GM08714 (cell line): ENCODE data around the gene HOXD3.

Experiments
- H3K4me3 ChIP-seq: fragments of 200-500 bp; sonication (Bioruptor generic); 2 replicates; pipeline ENCODE4 v1.5.1; 2014; ENCODE audit warnings: mild to moderate bottlenecking, low read length, inconsistent platforms
- ZNF274 ChIP-seq: IDR thresholded peaks from 2 replicates; pipeline ENCODE4 v1.6.1; 2012; ENCODE audit warnings: mild to moderate bottlenecking, low read depth, low read length

The HOXD3 gene

DNA sequence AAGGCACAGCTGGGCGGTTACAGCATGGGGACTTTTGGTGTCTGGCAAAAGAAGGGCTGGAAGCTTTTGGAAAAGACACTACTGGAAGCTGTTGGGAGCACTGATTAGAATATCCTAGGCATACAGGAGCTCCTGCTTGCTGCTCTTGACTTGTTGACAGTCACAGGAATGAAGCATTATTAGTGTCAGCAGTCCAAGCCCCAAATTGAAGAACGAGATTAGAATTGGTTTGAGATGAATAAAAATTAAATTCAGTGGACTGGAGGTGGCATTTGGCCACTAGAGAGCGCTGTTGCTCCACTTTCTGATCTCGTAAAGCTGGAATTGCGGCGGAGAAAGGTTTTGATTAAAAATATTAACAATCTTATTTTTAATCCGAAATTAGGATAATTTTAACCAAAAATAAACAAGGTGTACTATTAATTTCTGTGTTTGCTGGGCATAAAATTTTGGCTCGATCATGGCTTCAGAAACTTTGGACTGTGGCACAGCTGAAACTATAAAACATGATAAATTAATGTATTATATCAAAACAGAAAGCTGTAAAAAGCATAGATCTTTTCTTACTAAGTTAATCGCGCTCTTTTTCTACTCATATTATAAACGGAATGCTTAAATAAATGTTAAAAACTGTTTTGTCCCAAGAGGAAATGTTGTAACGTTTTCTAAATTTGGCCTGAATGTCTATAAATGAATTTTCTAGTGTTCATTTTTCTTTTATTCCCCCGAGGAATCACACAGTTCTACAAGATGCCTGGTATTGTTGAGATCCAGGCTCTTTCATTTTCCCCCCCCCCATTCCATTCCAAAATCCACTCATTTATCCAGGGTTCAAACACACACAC, 30.0 kb upstream of the HOXD3 start:
- TF ChIP-seq ZNF274: no peak
- H3K4me3 ChIP-seq: no peak overlapping the region

- TF ChIP-seq ZNF274: no peak
- H3K4me3 ChIP-seq: no peak overlapping the region
Observed at GRCh38 chr2:176127774-176128072, 29.4 kb upstream of the HOXD3 start.

DNA sequence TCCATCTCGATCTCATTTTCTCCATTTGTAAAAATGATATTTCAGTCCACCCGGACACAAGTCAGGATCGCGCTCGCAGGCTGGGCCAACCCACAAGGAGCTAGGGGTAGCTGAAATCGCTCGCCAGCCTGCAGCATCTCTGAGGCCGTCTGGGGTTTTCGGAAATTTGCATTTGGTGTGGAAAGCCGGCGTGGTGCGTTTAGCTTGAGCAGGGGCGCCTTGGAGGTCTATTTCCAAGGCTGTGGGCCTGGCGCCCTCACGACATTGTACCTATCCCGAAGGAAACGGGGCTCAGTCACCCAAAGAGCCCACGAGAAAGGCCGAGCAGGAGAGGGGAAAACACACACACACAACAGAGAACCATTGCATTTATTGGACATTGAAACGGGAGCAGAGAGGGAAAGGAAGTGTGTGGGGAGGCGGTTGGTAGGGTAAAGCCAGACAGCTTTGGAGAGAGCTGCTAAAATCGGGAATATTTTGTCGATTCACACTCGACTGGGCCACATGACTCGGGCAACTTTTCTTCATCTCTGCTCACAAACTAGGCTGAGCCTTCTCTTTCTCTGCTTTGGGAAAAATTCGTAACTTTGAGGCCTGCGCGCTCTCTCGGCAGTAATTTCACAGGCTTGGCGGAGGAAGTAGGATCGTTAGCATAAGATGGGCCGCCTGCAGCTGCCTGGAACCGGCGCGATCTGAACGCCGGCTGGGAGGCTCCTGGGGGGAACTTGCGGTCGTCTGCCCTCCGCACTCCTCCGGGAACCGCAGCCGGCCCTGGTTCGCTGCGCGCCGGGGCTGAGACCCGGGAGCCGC, 28.7 kb upstream of the HOXD3 start:
- H3K4me3 ChIP-seq: no peak overlapping the region

GRCh38 chr2:176128982-176129796, 27.9 kb upstream of the HOXD3 start, which contains the start of gene HOXD8:
TSS of gene HOXD8 (plus strand) at chr2:176129705. CDS start at chr2:176130367, 662 bp downstream.
- TF ChIP-seq ZNF274: no peak
- peak within 1 kb of the TSS; percentile 16; the same call in 1 of the 2 replicates for H3K4me3 ChIP-seq

More for the DNA sequence above, 28.7 kb upstream of the HOXD3 start:
- TF ChIP-seq ZNF274: no peak

GRCh38 chr2:176129813-176130146, 27.3 kb upstream of the HOXD3 start:
- peak overlapping the region; percentile 16; the same call in 1 of the 2 replicates for H3K4me3 ChIP-seq
- no peak for TF ChIP-seq ZNF274

DNA sequence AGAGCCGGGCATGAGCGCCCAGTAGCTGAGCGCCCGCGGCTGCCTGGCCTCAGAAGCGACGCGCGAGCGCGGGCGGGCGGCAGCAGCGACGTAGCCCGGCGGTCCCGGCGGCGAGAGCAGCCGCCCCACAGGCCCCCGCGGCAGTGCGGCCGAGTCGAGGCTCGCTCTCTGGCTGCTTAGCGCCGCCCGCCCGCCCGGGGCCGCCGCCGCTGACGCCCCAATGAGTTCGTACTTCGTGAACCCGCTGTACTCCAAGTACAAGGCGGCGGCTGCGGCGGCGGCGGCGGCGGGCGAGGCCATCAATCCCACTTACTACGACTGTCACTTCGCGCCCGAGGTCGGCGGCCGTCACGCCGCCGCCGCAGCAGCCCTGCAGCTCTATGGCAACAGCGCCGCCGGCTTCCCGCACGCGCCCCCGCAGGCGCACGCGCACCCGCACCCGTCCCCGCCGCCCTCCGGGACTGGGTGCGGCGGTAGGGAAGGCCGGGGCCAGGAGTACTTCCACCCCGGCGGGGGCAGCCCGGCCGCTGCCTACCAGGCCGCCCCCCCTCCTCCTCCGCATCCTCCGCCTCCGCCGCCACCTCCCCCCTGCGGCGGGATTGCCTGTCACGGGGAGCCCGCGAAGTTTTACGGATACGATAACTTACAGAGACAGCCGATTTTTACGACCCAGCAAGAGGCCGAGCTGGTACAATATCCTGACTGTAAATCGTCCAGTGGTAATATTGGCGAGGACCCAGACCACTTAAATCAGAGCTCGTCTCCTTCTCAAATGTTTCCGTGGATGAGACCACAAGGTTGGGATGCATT, 26.8 kb upstream of the HOXD3 start:
- H3K4me3 ChIP-seq: peak overlapping the region; percentile 16; the same call in 1 of the 2 replicates
- no peak for TF ChIP-seq ZNF274

DNA sequence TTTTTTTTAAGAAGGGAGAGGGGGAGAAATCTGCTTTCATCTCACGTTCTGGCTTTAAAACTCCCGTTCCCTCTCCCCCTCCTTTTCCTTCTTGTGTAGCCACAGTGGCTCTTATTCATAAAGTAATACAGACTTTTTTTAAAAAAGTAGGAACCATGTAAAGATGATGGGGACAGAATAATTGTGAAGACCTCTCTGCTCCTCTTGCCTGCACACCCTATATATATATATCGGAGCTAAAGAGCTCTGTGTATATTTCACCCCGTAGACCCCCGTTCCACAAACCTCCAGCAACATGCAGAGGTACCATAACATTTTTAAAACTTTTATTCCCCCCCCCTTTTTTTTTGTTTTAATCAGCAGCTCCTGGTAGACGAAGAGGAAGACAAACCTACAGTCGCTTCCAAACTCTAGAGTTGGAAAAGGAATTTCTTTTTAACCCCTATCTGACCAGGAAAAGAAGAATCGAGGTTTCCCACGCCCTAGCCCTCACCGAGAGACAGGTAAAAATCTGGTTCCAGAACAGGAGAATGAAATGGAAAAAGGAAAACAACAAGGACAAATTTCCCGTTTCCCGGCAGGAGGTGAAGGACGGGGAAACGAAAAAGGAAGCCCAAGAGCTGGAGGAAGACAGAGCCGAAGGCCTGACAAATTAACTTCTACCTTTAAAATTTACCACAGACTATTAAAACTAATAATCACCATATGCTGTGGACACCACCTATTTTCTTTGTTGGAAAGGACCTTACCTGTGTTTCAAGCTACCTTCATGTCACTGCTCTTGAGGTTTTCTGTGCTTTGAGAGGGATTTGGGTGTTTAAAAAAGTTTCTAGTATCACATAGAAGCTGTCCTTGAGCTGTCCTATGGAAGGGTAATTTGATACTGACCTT, 25.9 kb upstream of the HOXD3 start:
- H3K4me3 ChIP-seq: no peak overlapping the region
- no peak for TF ChIP-seq ZNF274

DNA sequence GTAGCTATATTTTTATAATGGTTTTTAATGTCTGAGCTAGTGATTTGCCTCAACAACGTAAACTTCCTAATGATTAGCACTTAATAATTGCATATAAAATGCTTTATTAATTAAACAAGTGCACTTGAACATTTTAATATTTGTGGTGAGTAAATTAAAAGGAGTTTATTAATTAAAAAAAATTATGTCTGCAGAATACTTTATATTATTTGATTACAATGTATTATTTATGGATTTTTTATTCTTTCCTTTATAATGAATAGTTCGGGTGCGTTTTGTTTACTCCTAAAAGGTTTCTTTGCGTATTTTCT, 25.3 kb upstream of the HOXD3 start:
- H3K4me3 ChIP-seq: no peak overlapping the region
- no peak for TF ChIP-seq ZNF274

GRCh38 chr2:176132205-176133171, 24.6 kb upstream of the HOXD3 start:
- H3K4me3 ChIP-seq: peak overlapping the region; percentile 32; the same call in 1 of the 2 replicates

GRCh38 chr2:176133389-176133788, 23.7 kb upstream of the HOXD3 start:
- no peak for TF ChIP-seq ZNF274

More at GRCh38 chr2:176132205-176133171, 24.6 kb upstream of the HOXD3 start:
- no peak for TF ChIP-seq ZNF274

GRCh38 chr2:176134035-176134434, 23.1 kb upstream of the HOXD3 start:
- H3K4me3 ChIP-seq: no peak overlapping the region
- no peak for TF ChIP-seq ZNF274

More at GRCh38 chr2:176133389-176133788, 23.7 kb upstream of the HOXD3 start:
- no peak overlapping the region for H3K4me3 ChIP-seq
